Body of pancreas (tissue), 4 donors: ENCODE measurements around the gene YOD1. TPM values are rescaled to one million over a fixed set of nuclear protein-coding genes. Genes with fewer than 3 reads are reported as not detected.

Experiments used
- ATAC-seq: fragments of 150-250 bp; one replicate; pipeline ENCODE4 v1.9.1; 2016
- DNase-seq, 4 donors: peaks; one replicate each; pipeline ENCODE4 v3.0.0-alpha.2; 2019
- H3K27ac ChIP-seq, 4 donors: fragments of 200-600 bp; sonication (generic); 1 replicate in 3 of 4; 2 replicates in 1 of 4; pipeline versions ENCODE4 v1.5.1 to v1.6.1; 2016 to 2019; ENCODE audit warnings: mild to moderate bottlenecking in 1 of 4, mixed read lengths in 1 of 4, moderate library complexity in 1 of 4
- H3K27me3 ChIP-seq, 2 donors: fragments of 200-600 bp; sonication (generic); one replicate each; pipeline ENCODE4 v1.6.0; 2016; ENCODE audit warnings: mild to moderate bottlenecking in 1 of 2
- H3K36me3 ChIP-seq, 2 donors: fragments of 200-600 bp; sonication (generic); replicated peaks in 1 of 2; 2 replicates each; pipeline ENCODE4 v1.5.1; 2016; ENCODE audit warnings: low read depth in 2 of 2; ENCODE audit not compliant: insufficient read depth in 1 of 2
- H3K4me1 ChIP-seq: fragments of 200-600 bp; sonication (generic); one replicate; pipeline ENCODE4 v1.6.0; 2016
- H3K4me3 ChIP-seq, 2 donors: fragments of 200-600 bp; sonication (generic); 1 replicate in 1 of 2; 2 replicates in 1 of 2; pipeline ENCODE4 v1.5.1; 2016 to 2019
- H3K9me3 ChIP-seq, 3 donors: fragments of 200-600 bp; sonication (generic); 1 replicate in 2 of 3; 2 replicates in 1 of 3; pipeline ENCODE4 v1.5.1; 2016
- CTCF ChIP-seq, 7 experiments: fragments of 450-650 bp in 4 of 7; fragments of 200-600 bp in 3 of 7; sonication (generic) in 3 of 7; IDR thresholded peaks; one replicate each; pipeline ENCODE4 v1.5.1; 2016 to 2019; ENCODE audit warnings: antibody characterized with exemption in 7 of 7
- POLR2A ChIP-seq, 3 donors: fragments of 450-650 bp; IDR thresholded peaks; one replicate each; pipeline ENCODE4 v1.6.1; 2016; ENCODE audit warnings: antibody characterized with exemption in 3 of 3, mild to moderate bottlenecking in 2 of 3
- WGBS, 2 donors: methylation state at CpG; one replicate each; pipeline ENCODE4 v1.1.5; 2017; 5-methylcytosine and 5-hydroxymethylcytosine counted together
- intact Hi-C: fragments of 100-400 bp; cut with DNase I; formaldehyde crosslinking; loops from one replicate; pipeline ENCODE4 v1.15.1; 2023
- total RNA-seq, 2 donors: library from RNA; depleted of rRNA; stranded (reverse); fragments of >200 nt; gene quantifications; one replicate each; pipeline ENCODE4 v1.1.0, GENCODE V29; 2016

Gene YOD1
- total RNA-seq, 2 donors from 2014 or later = 5.4 to 5.9 TPM

GRCh38 chr1:207020709-207021107, 30.3 kb downstream of the YOD1 start:
- Histone ChIP-seq H3K4me3 (no peak overlapping the region), H3K27me3 (no peaks in the 10 kb centered on the region), H3K4me1 (peaks cover 69% of the 10 kb centered on the region), H3K36me3 (peaks cover 0 to 4% of the 10 kb centered on the region in 2 donors), H3K9me3 (no peaks in the 10 kb centered on the region), H3K27ac (peak overlapping the region in 2 of 4 donors; percentile 38 to 42)
- TF ChIP-seq CTCF (IDR thresholded peaks at IDR 0.05) = no peak
- TF ChIP-seq POLR2A (IDR thresholded peaks at IDR 0.05) = no peak
- intact Hi-C loops = no loop called here
- no peak for ATAC-seq
- no peak for DNase-seq
- 70 to 89% methylated on average over 4 of the region's 4 CpGs for WGBS, 2 donors

GRCh38 chr1:207020065-207020708, 30.8 kb downstream of the YOD1 start:
- Histone ChIP-seq H3K36me3 (peaks cover 0 to 4% of the 10 kb centered on the region in 2 donors), H3K27ac (peak overlapping the region in 1 of 4 donors; percentile 38), H3K27me3 (no peaks in the 10 kb centered on the region), H3K4me3 (no peak overlapping the region), H3K9me3 (no peaks in the 10 kb centered on the region), H3K4me1 (peaks cover 64% of the 10 kb centered on the region)
- DNase-seq = no peak
- TF ChIP-seq POLR2A (IDR thresholded peaks at IDR 0.05) (no peak), CTCF (IDR thresholded peaks at IDR 0.05) (no peak)
- ATAC-seq = no peak
- intact Hi-C loops = no loop called here
- WGBS, 2 donors = 79 to 89% methylated on average over 9 of the region's 9 CpGs

- Histone ChIP-seq H3K27ac (peak overlapping the region in 1 of 4 donors; percentile 38), H3K9me3 (no peaks in the 10 kb centered on the region), H3K4me1 (peaks cover 60% of the 10 kb centered on the region), H3K4me3 (no peak overlapping the region), H3K27me3 (no peaks in the 10 kb centered on the region), H3K36me3 (peaks cover 0 to 4% of the 10 kb centered on the region in 2 donors)
- ATAC-seq (no peak), DNase-seq (no peak)
- 44 to 48% methylated on average over 2 of the region's 2 CpGs for WGBS, 2 donors
- intact Hi-C loops = no loop called here
- no peak for TF ChIP-seq CTCF (IDR thresholded peaks at IDR 0.05)
- TF ChIP-seq POLR2A (IDR thresholded peaks at IDR 0.05) = no peak
Measured at GRCh38 chr1:207019661-207020060, 31.3 kb downstream of the YOD1 start.

DNA sequence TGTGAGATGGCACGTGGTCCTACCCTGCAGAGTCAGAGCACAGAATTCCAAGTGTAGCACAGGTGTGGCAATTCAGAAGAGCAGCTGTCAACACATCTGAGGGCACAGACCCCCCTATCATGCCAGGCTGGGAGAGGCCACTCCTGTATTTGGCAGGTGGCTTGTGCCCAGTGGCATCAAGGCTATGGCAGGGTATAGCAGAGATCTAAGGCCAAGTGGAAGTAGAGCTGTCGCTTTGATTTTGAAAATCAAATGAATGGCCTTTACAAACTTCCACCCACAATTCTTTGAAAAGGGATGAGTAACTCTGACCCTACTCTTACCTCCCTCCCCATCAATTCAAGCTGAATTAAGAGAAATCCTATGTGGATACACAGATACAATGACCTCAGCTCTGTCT, 31.8 kb downstream of the YOD1 start:
- H3K4me3 ChIP-seq = no peak overlapping the region
- H3K4me1 ChIP-seq = peaks cover 55% of the 10 kb centered on the region
- H3K27me3 ChIP-seq = no peaks in the 10 kb centered on the region
- TF ChIP-seq CTCF (IDR thresholded peaks at IDR 0.05) = no peak
- TF ChIP-seq POLR2A (IDR thresholded peaks at IDR 0.05) = no peak
- peaks cover 0 to 4% of the 10 kb centered on the region in 2 donors for H3K36me3 ChIP-seq
- no peak for ATAC-seq
- peak overlapping the region in 1 of 4 donors; percentile 50 for H3K27ac ChIP-seq
- WGBS, 2 donors = 83 to 100% methylated on average over 2 of the region's 2 CpGs
- H3K9me3 ChIP-seq = no peaks in the 10 kb centered on the region
- intact Hi-C loops = no loop called here
- DNase-seq = no peak

DNA sequence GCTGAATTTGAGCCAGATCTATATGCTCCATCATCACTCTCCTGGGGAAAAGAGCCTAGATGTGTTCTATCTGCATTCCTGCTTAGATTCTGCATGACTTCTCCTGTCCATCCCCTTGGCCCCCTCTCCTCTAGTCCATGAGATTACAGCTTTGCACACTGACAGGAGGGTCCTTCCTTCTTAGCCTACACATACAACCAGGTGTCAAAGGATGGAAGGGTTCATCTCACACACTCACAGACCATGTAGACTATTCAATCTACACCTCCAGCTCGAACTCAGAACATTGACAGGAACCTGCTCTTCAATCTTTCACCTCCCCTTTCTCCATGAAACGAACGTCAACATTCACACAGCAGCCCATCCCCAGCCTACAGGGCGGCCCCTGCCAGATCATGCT, 32.3 kb downstream of the YOD1 start:
- Histone ChIP-seq H3K27ac (peak overlapping the region in 2 of 4 donors; percentile 42 to 50), H3K4me3 (no peak overlapping the region), H3K27me3 (no peaks in the 10 kb centered on the region), H3K9me3 (no peaks in the 10 kb centered on the region), H3K36me3 (peaks cover 0 to 4% of the 10 kb centered on the region in 2 donors), H3K4me1 (peaks cover 51% of the 10 kb centered on the region)
- intact Hi-C loops = no loop called here
- ATAC-seq (peak; percentile 3), DNase-seq (no peak)
- TF ChIP-seq CTCF (IDR thresholded peaks at IDR 0.05) = no peak
- 80 to 91% methylated on average over 4 of the region's 4 CpGs for WGBS, 2 donors
